ENCODE measurements around the gene APH1B.

DNA sequence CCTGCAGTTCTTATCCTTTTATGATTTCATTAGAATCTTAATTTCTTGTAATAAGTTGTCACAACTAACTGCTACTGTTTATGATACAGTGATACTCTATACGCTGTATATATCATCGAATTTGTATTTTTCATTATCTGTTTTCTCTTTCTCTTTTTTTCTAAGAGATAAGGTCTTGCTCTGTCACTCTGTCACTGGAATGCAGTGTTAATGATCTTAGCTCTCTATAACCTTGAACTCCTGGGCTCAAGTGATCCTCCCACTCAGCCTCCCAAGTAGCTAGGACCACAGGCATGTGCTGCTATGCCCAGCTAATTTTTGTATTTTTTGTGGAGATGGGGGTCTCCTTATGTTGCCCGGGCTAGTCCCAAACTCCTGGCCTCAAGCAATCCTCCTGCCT is 14.8 kb downstream of the APH1B start:
- TF ChIP-seq, protein P1, sequence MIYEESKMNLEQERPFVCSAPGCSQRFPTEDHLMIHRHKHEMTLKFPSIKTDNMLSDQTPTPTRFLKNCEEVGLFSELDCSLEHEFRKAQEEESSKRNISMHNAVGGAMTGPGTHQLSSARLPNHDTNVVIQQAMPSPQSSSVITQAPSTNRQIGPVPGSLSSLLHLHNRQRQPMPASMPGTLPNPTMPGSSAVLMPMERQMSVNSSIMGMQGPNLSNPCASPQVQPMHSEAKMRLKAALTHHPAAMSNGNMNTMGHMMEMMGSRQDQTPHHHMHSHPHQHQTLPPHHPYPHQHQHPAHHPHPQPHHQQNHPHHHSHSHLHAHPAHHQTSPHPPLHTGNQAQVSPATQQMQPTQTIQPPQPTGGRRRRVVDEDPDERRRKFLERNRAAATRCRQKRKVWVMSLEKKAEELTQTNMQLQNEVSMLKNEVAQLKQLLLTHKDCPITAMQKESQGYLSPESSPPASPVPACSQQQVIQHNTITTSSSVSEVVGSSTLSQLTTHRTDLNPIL (CRISPR knock-in tag; IDR thresholded peaks at IDR 0.05; ENCODE audit: low read depth) = no peak
- TF ChIP-seq ARNTL (CRISPR knock-in tag; IDR thresholded peaks at IDR 0.05; ENCODE audit: borderline replicate concordance, low read depth) = no peak
- TF ChIP-seq, protein P2, sequence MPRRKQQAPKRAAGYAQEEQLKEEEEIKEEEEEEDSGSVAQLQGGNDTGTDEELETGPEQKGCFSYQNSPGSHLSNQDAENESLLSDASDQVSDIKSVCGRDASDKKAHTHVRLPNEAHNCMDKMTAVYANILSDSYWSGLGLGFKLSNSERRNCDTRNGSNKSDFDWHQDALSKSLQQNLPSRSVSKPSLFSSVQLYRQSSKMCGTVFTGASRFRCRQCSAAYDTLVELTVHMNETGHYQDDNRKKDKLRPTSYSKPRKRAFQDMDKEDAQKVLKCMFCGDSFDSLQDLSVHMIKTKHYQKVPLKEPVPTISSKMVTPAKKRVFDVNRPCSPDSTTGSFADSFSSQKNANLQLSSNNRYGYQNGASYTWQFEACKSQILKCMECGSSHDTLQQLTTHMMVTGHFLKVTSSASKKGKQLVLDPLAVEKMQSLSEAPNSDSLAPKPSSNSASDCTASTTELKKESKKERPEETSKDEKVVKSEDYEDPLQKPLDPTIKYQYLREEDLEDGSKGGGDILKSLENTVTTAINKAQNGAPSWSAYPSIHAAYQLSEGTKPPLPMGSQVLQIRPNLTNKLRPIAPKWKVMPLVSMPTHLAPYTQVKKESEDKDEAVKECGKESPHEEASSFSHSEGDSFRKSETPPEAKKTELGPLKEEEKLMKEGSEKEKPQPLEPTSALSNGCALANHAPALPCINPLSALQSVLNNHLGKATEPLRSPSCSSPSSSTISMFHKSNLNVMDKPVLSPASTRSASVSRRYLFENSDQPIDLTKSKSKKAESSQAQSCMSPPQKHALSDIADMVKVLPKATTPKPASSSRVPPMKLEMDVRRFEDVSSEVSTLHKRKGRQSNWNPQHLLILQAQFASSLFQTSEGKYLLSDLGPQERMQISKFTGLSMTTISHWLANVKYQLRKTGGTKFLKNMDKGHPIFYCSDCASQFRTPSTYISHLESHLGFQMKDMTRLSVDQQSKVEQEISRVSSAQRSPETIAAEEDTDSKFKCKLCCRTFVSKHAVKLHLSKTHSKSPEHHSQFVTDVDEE (CRISPR knock-in tag; IDR thresholded peaks at IDR 0.05) = no peak
- no peak for TF ChIP-seq ZFP30 (CRISPR knock-in tag; IDR thresholded peaks at IDR 0.05)
- TF ChIP-seq ZNF70 (CRISPR knock-in tag; IDR thresholded peaks at IDR 0.05) = no peak
